Measurements from ENCODE around the gene ATP8B1.
"Not testable (repeated sequence)": the region's sequence is repeated elsewhere in the genome, so short reads cannot be mapped to it uniquely, and the experiment has no call there.

Gene ATP8B1

DNA sequence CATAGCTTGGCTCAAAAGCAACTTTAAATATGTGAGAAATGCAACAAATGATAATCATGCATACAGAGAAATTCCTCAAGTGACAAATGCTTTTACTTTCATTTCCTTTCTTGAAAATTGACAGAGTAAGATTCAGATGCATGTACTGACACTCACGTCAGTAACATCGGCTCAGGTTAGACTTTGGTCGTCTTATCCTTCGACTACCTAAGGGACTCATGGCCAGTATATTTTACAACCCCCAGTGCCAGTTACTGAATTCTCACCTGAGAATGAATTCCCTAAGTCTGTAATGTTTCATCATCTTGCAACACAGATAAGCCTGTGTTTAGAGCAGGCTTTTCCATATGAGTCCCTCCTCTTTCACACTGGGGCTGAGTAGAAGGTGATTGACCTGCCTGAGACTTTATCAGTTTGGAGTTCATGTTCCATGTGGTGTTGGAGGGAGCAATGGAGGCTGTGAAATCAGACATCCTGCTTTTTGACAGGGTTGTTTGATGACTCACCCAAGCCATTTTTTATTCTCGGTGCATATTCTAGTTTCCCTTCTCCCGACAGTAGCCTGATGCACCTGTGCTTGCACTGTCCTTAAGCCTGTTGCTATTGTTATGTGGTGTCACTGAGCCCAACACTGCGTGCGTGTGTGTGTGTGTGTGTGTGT, 30.5 kb upstream of the ATP8B1 start:
- DNase-seq (ENCODE audit: low read depth) = peak; percentile 73
- H3K4me3 ChIP-seq (ENCODE audit: low read depth, low read length) = peak overlapping the region; percentile 38

DNA sequence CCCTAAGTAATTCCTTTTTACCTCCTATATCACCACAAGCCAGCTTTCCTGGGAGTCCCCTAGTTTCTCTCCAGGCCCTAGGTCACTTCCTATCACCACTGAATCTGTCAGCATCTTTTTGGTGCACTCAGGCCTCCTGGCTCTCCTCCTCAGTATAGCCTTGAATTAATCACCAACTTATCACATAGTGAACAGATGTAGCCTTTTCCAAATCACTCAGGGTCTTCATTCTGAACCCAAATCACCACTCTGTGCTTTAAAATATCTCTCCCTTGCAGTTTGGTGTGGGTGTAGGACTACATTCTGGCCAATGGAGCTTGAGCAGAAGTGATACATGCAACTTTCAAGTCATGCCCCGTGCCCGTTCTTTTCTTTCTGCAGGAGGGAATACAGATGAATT, 29.6 kb upstream of the ATP8B1 start:
- H3K4me3 ChIP-seq (ENCODE audit: low read depth, low read length) = no peak overlapping the region
- TF ChIP-seq, protein P1, sequence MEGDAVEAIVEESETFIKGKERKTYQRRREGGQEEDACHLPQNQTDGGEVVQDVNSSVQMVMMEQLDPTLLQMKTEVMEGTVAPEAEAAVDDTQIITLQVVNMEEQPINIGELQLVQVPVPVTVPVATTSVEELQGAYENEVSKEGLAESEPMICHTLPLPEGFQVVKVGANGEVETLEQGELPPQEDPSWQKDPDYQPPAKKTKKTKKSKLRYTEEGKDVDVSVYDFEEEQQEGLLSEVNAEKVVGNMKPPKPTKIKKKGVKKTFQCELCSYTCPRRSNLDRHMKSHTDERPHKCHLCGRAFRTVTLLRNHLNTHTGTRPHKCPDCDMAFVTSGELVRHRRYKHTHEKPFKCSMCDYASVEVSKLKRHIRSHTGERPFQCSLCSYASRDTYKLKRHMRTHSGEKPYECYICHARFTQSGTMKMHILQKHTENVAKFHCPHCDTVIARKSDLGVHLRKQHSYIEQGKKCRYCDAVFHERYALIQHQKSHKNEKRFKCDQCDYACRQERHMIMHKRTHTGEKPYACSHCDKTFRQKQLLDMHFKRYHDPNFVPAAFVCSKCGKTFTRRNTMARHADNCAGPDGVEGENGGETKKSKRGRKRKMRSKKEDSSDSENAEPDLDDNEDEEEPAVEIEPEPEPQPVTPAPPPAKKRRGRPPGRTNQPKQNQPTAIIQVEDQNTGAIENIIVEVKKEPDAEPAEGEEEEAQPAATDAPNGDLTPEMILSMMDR (IDR thresholded peaks at IDR 0.05; ENCODE audit: low read depth, low read length, missing control alignments) = no peak
- no peak for DNase-seq (ENCODE audit: low read depth)

More for the DNA sequence above, 30.5 kb upstream of the ATP8B1 start:
- TF ChIP-seq, protein P1 (IDR thresholded peaks at IDR 0.05; ENCODE audit: low read depth, low read length, missing control alignments) = no peak

DNA sequence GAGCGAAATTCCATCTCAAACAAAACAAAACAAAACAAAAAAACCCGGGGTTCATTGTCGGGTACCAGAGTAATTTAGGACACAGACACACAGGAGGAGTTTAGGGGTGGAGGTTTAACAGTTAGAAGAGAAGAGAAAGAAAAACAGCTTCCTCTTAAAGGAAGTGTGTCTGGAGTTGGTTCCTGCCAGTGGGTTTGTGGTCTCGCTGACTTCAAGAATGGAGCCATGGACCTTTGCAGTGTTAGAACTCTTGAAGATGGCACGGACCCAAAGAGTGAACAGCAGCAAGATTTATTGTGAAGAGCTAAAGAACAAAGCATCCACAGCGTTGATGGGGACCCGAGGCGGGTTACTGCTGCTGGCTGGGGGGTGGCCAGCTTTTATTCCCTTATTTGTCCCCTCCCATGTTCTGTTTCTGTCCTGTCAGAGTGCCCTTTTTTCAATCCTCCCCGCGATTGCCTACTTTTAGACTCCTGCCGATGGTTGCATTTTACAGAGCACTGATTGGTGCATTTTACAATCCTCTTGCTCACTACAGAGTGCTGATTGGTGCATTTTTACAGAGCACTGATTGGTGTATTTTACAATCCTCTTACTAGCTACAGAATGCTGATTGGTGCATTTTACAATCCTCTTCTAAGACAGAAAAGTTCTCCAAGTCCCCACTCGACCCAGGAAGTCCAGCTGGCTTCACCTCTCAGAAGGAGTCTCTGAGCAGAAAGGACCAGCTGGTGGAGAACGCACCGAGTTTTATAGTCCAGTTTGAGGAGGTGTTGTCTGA, 28.7 kb upstream of the ATP8B1 start:
- TF ChIP-seq, protein P1 (IDR thresholded peaks at IDR 0.05; ENCODE audit: low read depth, low read length, missing control alignments) = no peak
- no peak overlapping the region for H3K4me3 ChIP-seq (ENCODE audit: low read depth, low read length)
- DNase-seq (ENCODE audit: low read depth) = no peak

DNA sequence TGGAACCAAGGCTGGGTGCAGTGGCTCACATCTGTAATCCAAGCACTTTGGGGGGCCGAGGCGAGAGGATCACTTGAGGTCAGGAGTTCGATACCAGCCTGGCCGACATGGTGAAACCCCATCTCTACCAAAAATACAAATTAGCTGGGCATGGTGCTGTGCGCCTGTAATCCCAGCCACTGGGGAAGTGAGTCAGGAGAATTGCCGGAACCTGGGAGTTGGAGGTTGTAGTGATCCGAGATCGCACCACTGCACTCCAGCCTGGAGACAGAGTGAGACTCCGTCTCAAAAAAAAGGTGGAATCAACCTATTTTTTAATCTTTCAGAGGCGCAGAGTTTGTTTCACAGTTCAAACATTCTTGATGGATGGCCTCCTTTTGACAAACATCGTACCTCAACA, 24.5 kb upstream of the ATP8B1 start:
- no peak overlapping the region for H3K4me3 ChIP-seq (ENCODE audit: low read depth, low read length)
- DNase-seq (ENCODE audit: low read depth) = no peak
- TF ChIP-seq, protein P1 (IDR thresholded peaks at IDR 0.05; ENCODE audit: low read depth, low read length, missing control alignments) = no peak

DNA sequence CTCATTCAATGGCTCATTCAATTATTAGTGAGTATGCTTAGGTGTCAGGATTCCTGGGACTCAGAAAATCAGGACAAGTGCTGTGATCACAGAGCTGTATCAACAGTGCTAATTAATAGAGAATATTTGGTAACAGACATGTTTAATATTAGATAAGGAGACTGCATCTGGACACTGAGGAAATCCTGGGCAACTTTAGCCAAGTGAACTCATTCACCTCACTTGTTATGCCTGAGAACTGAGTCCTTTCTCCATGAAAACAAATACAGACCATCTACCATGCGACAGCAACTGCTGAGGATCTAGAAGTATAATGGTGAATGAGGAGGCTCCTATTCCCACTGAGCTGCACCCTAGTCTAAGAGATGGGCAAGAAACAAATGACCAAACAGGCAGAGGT, 23.1 kb upstream of the ATP8B1 start:
- H3K4me3 ChIP-seq (ENCODE audit: low read depth, low read length) = no peak overlapping the region
- TF ChIP-seq, protein P1 (IDR thresholded peaks at IDR 0.05; ENCODE audit: low read depth, low read length, missing control alignments) = no peak
- no peak for DNase-seq (ENCODE audit: low read depth)

DNA sequence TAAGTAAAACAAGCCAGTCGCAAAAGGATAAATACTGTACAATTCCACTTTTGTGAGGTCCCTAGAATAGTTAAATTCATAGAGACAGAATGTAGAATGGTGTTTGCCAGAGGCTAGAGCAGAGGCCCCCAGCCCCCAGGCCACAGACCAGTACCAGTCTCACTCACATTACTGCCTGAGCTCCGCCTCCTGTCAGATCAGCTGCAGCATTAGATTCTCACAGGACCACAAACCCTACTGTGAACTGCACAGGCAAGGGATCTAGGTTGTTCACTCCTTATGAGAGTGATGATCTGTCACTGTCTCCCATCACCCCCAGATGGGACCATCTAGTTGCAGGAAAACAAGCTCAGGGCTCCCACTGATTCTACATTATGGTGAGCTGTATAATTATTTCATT, 17.5 kb upstream of the ATP8B1 start:
- DNase-seq (ENCODE audit: low read depth); H3K4me3 ChIP-seq (ENCODE audit: low read depth, low read length): not testable (repeated sequence)

DNA sequence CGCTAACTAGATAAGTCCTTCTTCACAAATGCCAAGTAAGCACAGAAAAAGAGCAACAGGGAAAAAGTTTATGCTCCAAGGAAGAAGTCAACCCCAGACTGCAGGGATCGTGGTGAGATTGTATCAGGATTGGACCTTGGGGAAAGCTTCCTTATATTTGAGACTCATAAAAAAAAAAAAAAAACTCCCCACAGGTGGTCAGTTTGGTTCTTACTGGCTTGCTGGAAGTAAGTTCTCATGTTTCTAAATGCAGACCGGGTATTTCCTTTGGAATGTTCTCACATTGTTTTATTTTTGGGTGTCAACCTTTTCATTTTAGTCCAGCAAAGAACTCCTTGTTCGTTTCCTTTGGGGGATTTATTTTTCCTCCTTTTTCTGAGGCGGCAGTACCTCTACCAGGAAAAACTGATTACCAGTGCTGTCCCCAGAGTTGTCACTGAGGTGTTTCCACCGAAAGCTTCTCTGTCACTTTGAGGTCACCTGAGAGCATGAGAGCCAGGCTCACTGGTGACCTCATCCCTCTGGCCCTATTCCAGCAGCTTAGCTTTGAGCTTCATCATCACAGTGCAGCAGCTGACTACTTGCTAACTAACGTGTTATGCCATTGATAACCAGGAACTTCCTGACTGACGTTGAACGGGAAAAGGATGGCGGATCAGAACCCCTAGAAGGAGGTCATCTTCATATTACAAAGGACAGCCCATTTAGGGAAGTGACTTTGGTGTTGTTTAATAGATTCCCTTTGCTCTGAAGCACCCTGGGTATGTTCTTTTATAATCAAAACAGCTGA, 16.8 kb upstream of the ATP8B1 start:
- TF ChIP-seq, protein P1 (IDR thresholded peaks at IDR 0.05; ENCODE audit: low read depth, low read length, missing control alignments) = no peak
- no peak overlapping the region for H3K4me3 ChIP-seq (ENCODE audit: low read depth, low read length)
- no peak for DNase-seq (ENCODE audit: low read depth)

All from GM12864 (cell line).